ENCODE data around the gene SIGLEC10.

SIGLEC10 gene

GRCh38 chr19:51365965-51366388 is 51.5 kb downstream of the SIGLEC10 start, which contains the start of gene ETFB:
TSS of gene ETFB (minus strand) at chr19:51366388. CDS start at chr19:51366326, 62 bp downstream.
- no peak for DNase-seq

- no peak for DNase-seq
These were observed 52.1 kb downstream of the SIGLEC10 start for GRCh38 chr19:51365211-51365964.

GRCh38 chr19:51364200-51365106 is 53.0 kb downstream of the SIGLEC10 start:
- no peak for DNase-seq

- DNase-seq = no peak
These were observed 56.2 kb downstream of the SIGLEC10 start for GRCh38 chr19:51361239-51361638.

All from NCI-H2081 (cell line).